GM23248 (cell line): Measurements from ENCODE around the gene NTHL1. TPM values are rescaled to one million over a fixed set of nuclear protein-coding genes. Genes with fewer than 3 reads are reported as not detected.
A peak's percentile ranks its signal among the peaks of the same experiment; 100 is the strongest.

Source experiments
- DNase-seq: peaks from one replicate; pipeline ENCODE4 v3.0.0-alpha.2; 2015
- H2AFZ ChIP-seq: fragments of 200-600 bp; sonication (generic); 2 replicates; pipeline ENCODE4 v1.6.1; 2016; ENCODE audit warnings: antibody characterized with exemption
- H3F3A ChIP-seq: fragments of 200-600 bp; sonication (generic); 2 replicates; pipeline ENCODE4 v1.6.1; 2016; ENCODE audit warnings: mild to moderate bottlenecking, antibody characterized with exemption, mixed run types; ENCODE audit not compliant: insufficient read depth
- H3K27ac ChIP-seq: fragments of 200-600 bp; sonication (generic); 2 replicates; pipeline ENCODE4 v1.5.1; 2016; ENCODE audit warnings: mild to moderate bottlenecking
- H3K27me3 ChIP-seq: fragments of 200-600 bp; sonication (generic); replicated peaks from 2 replicates; pipeline ENCODE4 v1.6.1; 2016; ENCODE audit warnings: mild to moderate bottlenecking; ENCODE audit not compliant: insufficient read depth
- H3K36me3 ChIP-seq: fragments of 200-600 bp; sonication (generic); 2 replicates; pipeline ENCODE4 v1.6.1; 2016; ENCODE audit warnings: low read depth, mild to moderate bottlenecking
- H3K4me1 ChIP-seq: fragments of 200-600 bp; sonication (generic); 2 replicates; pipeline ENCODE4 v1.6.1; 2016; ENCODE audit warnings: mild to moderate bottlenecking; ENCODE audit not compliant: insufficient read depth
- H3K4me2 ChIP-seq: fragments of 200-600 bp; sonication (generic); one replicate; pipeline ENCODE4 v1.6.1; 2016; ENCODE audit warnings: mild to moderate bottlenecking; ENCODE audit not compliant: unreplicated experiment
- H3K4me3 ChIP-seq: fragments of 200-600 bp; sonication (generic); 2 replicates; pipeline ENCODE4 v1.5.1; 2016; ENCODE audit warnings: mild to moderate bottlenecking
- H3K79me2 ChIP-seq: fragments of 200-600 bp; sonication (generic); 2 replicates; pipeline ENCODE4 v1.6.1; 2016; ENCODE audit warnings: mild to moderate bottlenecking; ENCODE audit not compliant: insufficient read depth
- H3K9ac ChIP-seq: fragments of 200-600 bp; sonication (generic); 2 replicates; pipeline ENCODE4 v1.6.1; 2016; ENCODE audit warnings: mild to moderate bottlenecking
- H3K9me2 ChIP-seq: fragments of 200-600 bp; sonication (generic); 2 replicates; pipeline ENCODE4 v1.6.1; 2016; ENCODE audit warnings: mixed run types, mild to moderate bottlenecking, moderate library complexity; ENCODE audit not compliant: insufficient read depth
- H3K9me3 ChIP-seq: fragments of 200-600 bp; sonication (generic); one replicate; pipeline ENCODE4 v1.6.1; 2017; ENCODE audit warnings: low read depth
- H4K20me1 ChIP-seq: fragments of 200-600 bp; sonication (generic); 2 replicates; pipeline ENCODE4 v1.6.0; 2016; ENCODE audit not compliant: insufficient read depth
- EZH2 ChIP-seq: fragments of 200-600 bp; sonication (generic); IDR thresholded peaks from 2 replicates; pipeline ENCODE4 v1.6.1; 2018; ENCODE audit warnings: antibody characterized with exemption, mild to moderate bottlenecking; ENCODE audit not compliant: insufficient read depth, poor library complexity, severe bottlenecking
- EZH2phosphoT487 ChIP-seq: fragments of 200-600 bp; sonication (generic); IDR thresholded peaks from 2 replicates; pipeline ENCODE4 v1.6.1; 2018; ENCODE audit warnings: antibody characterized with exemption, moderate library complexity, mild to moderate bottlenecking, low read depth; ENCODE audit not compliant: insufficient read depth
- WGBS, 2 experiments: methylation state at CpG; one replicate each; pipeline ENCODE4 v1.1.6; 2015 to 2017; ENCODE audit warnings: low lambda C conversion rate in 2 of 2, low coverage in 1 of 2; ENCODE audit errors: missing lambda C conversion rate in 2 of 2; 5-methylcytosine and 5-hydroxymethylcytosine counted together
- in situ Hi-C: fragments of 300-500 bp; cut with MboI; formaldehyde crosslinking; loops from 2 replicates; pipeline ENCODE4 v1.15.0; 2020
- polyA plus RNA-seq: library from polyadenylated mRNA; unstranded; fragments of >200 nt; fragmentation: Nextera tagmentation; extraction: Ambion mirVana; gene quantifications from 2 replicates; pipeline ENCODE4 v1.2.1, GENCODE V29; 2016
- total RNA-seq: library from RNA; depleted of rRNA; stranded (reverse); fragments of >200 nt; shearing (Covaris generic); gene quantifications from 2 replicates; pipeline ENCODE4 v1.2.3, GENCODE V29; 2014

NTHL1 gene
- total and polyA plus RNA-seq, 2 experiments from 2014 or later = 20.3 to 22.8 TPM

- no peak for TF ChIP-seq EZH2
- TF ChIP-seq EZH2phosphoT487 = no peak
- Histone ChIP-seq H3K4me2 (peak overlapping the region; percentile 8), H3K4me3 (no peak overlapping the region), H3K4me1 (peaks cover 19% of the 10 kb centered on the region), H3K9me2 (no peaks in the 10 kb centered on the region), H3K9ac (peak overlapping the region; percentile 59), H3K79me2 (peaks cover 12% of the 10 kb centered on the region; the same call in 1 of the 2 replicates), H2AFZ (no peak overlapping the region), H3K27ac (0 out of 2 replicates have a peak overlapping the region, but pooled peaks have one; percentile 23), H4K20me1 (no peaks in the 10 kb centered on the region), H3F3A (no peaks in the 10 kb centered on the region), H3K27me3 (no peaks in the 10 kb centered on the region), H3K36me3 (no peaks in the 10 kb centered on the region), H3K9me3 (no peaks in the 10 kb centered on the region)
- peak; percentile 84 for DNase-seq
- 41 to 46% methylated on average over 26 to 29 of the region's 29 CpGs for WGBS, 2 experiments
- in situ Hi-C loops = no loop called here
Observed at GRCh38 chr16:2039274-2040031, 8.2 kb downstream of the NTHL1 start.

DNA sequence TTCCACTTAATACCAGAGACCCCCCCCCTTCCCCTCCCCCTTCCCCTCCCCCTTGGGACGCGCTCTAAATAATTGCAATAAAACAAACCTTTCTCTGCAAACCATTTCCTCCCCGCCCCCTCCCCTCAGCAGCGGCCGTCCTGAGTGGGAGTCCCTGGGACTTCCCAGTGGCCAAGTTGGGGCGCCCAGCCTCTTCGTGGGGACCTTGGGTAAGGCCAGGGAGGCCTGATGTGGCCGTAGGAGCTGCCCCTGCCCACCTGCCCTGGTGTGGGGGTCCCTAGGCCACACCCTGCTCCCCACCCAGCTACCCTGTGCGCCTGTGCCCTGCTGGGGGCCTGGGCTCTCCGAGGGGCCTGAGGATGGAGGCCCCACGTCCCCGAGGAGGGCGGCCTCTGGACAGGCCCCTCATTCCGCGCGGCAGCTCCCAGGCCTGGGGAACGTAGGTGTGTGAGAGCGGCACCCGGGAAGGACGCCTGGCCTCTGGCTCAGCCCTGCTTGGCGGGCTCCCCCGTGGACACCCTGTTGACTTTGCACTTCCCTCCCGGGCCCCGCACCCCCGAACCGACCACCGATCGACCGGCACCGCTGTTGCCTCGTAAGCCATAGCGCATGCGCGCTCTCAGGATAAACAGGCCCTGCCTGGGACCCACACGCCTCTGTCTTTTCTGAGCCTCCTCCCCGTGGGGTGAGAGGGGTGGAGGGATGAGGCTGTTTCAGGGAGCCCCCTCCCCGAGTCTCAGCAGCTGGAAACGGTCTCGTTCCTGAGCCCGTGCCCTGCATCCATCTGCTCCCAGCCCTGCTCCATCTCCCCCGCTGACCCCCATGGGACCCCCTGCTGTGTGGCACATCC is 9.0 kb downstream of the NTHL1 start:
- Histone ChIP-seq H2AFZ (no peak overlapping the region), H3K4me3 (no peak overlapping the region), H3K9me2 (no peaks in the 10 kb centered on the region), H3K4me1 (peaks cover 23% of the 10 kb centered on the region), H3K4me2 (no peak overlapping the region), H3F3A (no peaks in the 10 kb centered on the region), H3K27ac (no peak overlapping the region), H3K79me2 (peaks cover 12% of the 10 kb centered on the region; the same call in 1 of the 2 replicates), H3K9me3 (no peaks in the 10 kb centered on the region), H3K27me3 (no peaks in the 10 kb centered on the region), H4K20me1 (no peaks in the 10 kb centered on the region), H3K9ac (peak overlapping the region; percentile 59), H3K36me3 (no peaks in the 10 kb centered on the region)
- no peak for DNase-seq
- in situ Hi-C loops = no loop called here
- no peak for TF ChIP-seq EZH2
- no peak for TF ChIP-seq EZH2phosphoT487
- WGBS, 2 experiments = 87 to 91% methylated on average over 22 to 40 of the region's 41 CpGs

DNA sequence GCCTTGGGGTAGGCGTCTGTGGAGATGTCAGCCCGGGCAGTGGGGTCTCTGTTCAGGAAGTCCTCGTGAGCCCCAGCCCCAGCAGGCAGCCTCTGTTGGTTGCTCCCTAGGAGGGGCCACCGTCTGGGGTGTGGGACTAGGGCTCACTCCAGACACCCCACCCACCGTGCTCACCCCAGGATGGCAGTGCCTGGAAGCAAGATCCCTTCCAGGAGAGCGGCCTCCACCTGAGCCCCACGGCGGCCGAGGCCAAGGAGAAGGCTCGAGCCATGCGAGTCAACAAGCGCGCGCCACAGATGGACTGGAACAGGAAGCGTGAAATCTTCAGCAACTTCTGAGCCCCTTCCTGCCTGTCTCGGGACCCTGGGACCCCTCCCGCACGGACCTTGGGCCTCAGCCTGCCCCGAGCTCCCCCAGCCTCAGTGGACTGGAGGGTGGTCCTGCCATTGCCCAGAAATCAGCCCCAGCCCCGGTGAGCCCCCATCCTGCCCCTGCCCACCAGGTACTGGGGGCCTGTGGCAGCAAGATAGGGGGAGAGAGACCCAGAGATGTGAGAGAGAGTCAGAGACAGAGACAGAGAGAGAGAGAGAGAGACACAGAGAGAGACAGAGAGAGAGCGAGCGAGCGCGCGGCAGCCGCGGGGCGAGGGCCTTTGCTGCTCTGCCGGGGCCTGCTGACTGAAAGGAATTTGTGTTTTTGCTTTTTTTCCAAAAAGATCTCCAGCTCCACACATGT is 9.8 kb downstream of the NTHL1 start:
- Histone ChIP-seq H3K36me3 (no peaks in the 10 kb centered on the region), H3K27me3 (no peaks in the 10 kb centered on the region), H3K4me2 (no peak overlapping the region), H4K20me1 (no peaks in the 10 kb centered on the region), H3K4me1 (peaks cover 30% of the 10 kb centered on the region), H3K9me2 (no peaks in the 10 kb centered on the region), H3K27ac (no peak overlapping the region), H3F3A (no peaks in the 10 kb centered on the region), H3K9ac (no peak overlapping the region), H3K9me3 (no peaks in the 10 kb centered on the region), H3K4me3 (no peak overlapping the region), H2AFZ (no peak overlapping the region), H3K79me2 (peaks cover 12% of the 10 kb centered on the region; the same call in 1 of the 2 replicates)
- DNase-seq = no peak
- 80 to 87% methylated on average over 22 to 25 of the region's 29 CpGs for WGBS, 2 experiments
- no peak for TF ChIP-seq EZH2phosphoT487
- TF ChIP-seq EZH2 = no peak
- in situ Hi-C loops = no loop called here

GRCh38 chr16:2037115-2037514 is 10.5 kb downstream of the NTHL1 start:
- no peak overlapping the region for H3K27ac ChIP-seq
- H3K36me3 ChIP-seq = no peaks in the 10 kb centered on the region
- H3K4me1 ChIP-seq = peaks cover 33% of the 10 kb centered on the region
- H4K20me1 ChIP-seq = no peaks in the 10 kb centered on the region
- TF ChIP-seq EZH2 = no peak
- no peak for TF ChIP-seq EZH2phosphoT487
- H3K4me2 ChIP-seq = no peak overlapping the region
- H3K79me2 ChIP-seq = peaks cover 12% of the 10 kb centered on the region; the same call in 1 of the 2 replicates
- no peaks in the 10 kb centered on the region for H3F3A ChIP-seq
- WGBS, 2 experiments = 91 to 96% methylated on average over 14 to 15 of the region's 15 CpGs
- in situ Hi-C loops = no loop called here
- H3K9ac ChIP-seq = no peak overlapping the region
- H3K27me3 ChIP-seq = no peaks in the 10 kb centered on the region
- no peaks in the 10 kb centered on the region for H3K9me2 ChIP-seq
- H3K4me3 ChIP-seq = no peak overlapping the region
- H2AFZ ChIP-seq = no peak overlapping the region
- no peaks in the 10 kb centered on the region for H3K9me3 ChIP-seq
- no peak for DNase-seq
